HCT116 (cell line): ENCODE measurements around the gene ATG3. TPM values are rescaled to one million over a fixed set of nuclear protein-coding genes. Genes with fewer than 3 reads are reported as not detected.

Source experiments
- ATAC-seq: fragments of 200-7000 bp; cut with Tn5 transposase; 2 replicates; pipeline ENCODE4 v1.9.1; 2020; ENCODE audit warnings: mild to moderate bottlenecking, moderate library complexity
- BruUV-seq: library from RNA; stranded (reverse); fragments of 400-500 nt; replicated peaks from 2 replicates; lab custom pipeline; 2021; lab: Mats Ljungman, UMichigan
- CTCF ChIA-PET: fragments of 300-600 bp; sonication (Branson Sonifier 250); formaldehyde crosslinking; loops from one replicate; lab custom pipeline; 2021; ENCODE audit warnings: antibody characterized with exemption; lab: Charles Lee
- POLR2A ChIA-PET: fragments of 300-600, 350-600 bp; sonication (Branson Sonifier 250); formaldehyde crosslinking; loops from one replicate; lab custom pipeline; 2021; ENCODE audit warnings: antibody characterized with exemption; lab: Charles Lee
- RAD21 ChIA-PET, 2 experiments: fragments of 300-600 bp; sonication (Branson Sonifier 250); formaldehyde crosslinking; loops; one replicate each; lab custom pipeline; 2023; ENCODE audit warnings: low total read pairs in 2 of 2; ENCODE audit not compliant: uncharacterized antibody in 2 of 2, unreplicated experiment in 2 of 2, low non-redundant PET in 1 of 2; lab: Charles Lee
- DNase-seq: peaks from one replicate; pipeline ENCODE4 v3.0.0-alpha.2; 2010; ENCODE audit warnings: low read depth, low spot score
- H2AFZ ChIP-seq: fragments of 200-600 bp; shearing (Covaris generic), sonication (generic); 2 replicates; pipeline ENCODE4 v1.6.1; 2017; ENCODE audit warnings: low read depth, mixed run types, mixed read lengths, antibody characterized with exemption, low read length; ENCODE audit not compliant: poor library complexity, severe bottlenecking
- H3K27ac ChIP-seq: 2 replicates; pipeline ENCODE4 v1.5.1; 2012; ENCODE audit warnings: low read depth, low read length
- H3K27me3 ChIP-seq: fragments of 200-600 bp; sonication (generic); 2 replicates; pipeline ENCODE4 v1.6.1; 2016; ENCODE audit warnings: mixed run types, low read length, mixed read lengths; ENCODE audit not compliant: insufficient read depth
- H3K36me3 ChIP-seq, 2 experiments: fragments of 200-500 bp in 1 of 2; fragments of 200-600 bp in 1 of 2; sonication (Bioruptor generic) in 1 of 2; sonication (generic) in 1 of 2; 2 replicates each; pipeline versions ENCODE4 v1.5.1 to v1.6.1; 2014 to 2016; ENCODE audit warnings: low read length in 2 of 2, inconsistent platforms in 1 of 2, mixed read lengths in 1 of 2, mixed run types in 1 of 2; ENCODE audit not compliant: insufficient read depth in 2 of 2, control insufficient read depth in 1 of 2
- H3K4me1 ChIP-seq, 2 experiments: fragments of 200-600 bp in 1 of 2; sonication (generic) in 1 of 2; 2 replicates each; pipeline versions ENCODE4 v1.5.1 to v1.6.1; 2012 to 2017; ENCODE audit warnings: low read length in 2 of 2, inconsistent platforms in 1 of 2, mild to moderate bottlenecking in 1 of 2, mixed read lengths in 1 of 2, mixed run types in 1 of 2, moderate library complexity in 1 of 2; ENCODE audit not compliant: insufficient read depth in 2 of 2, control insufficient read depth in 1 of 2
- H3K4me2 ChIP-seq: fragments of 200-600 bp; sonication (generic); 2 replicates; pipeline ENCODE4 v1.6.1; 2017; ENCODE audit warnings: mixed run types, low read length, mixed read lengths
- H3K4me3 ChIP-seq, 2 experiments: fragments of 200-600 bp in 1 of 2; sonication (generic) in 1 of 2; replicated peaks in 1 of 2; 2 replicates each; pipeline ENCODE4 v1.5.1; 2011 to 2016; ENCODE audit warnings: low read length in 2 of 2, control low read depth in 1 of 2, low read depth in 1 of 2, mild to moderate bottlenecking in 1 of 2, mixed read lengths in 1 of 2, mixed run types in 1 of 2
- H3K79me2 ChIP-seq: fragments of 200-600 bp; sonication (generic); 2 replicates; pipeline ENCODE4 v1.6.1; 2017; ENCODE audit warnings: mild to moderate bottlenecking, mixed run types, low read length, moderate library complexity, mixed read lengths; ENCODE audit not compliant: insufficient read depth
- H3K9ac ChIP-seq: fragments of 200-600 bp; sonication (generic); 2 replicates; pipeline ENCODE4 v1.6.1; 2016; ENCODE audit warnings: low read length, mixed read lengths
- H3K9me2 ChIP-seq: fragments of 200-600 bp; sonication (generic), shearing (Covaris generic); 2 replicates; pipeline ENCODE4 v1.6.1; 2017; ENCODE audit warnings: mixed run types, mild to moderate bottlenecking, moderate library complexity; ENCODE audit not compliant: insufficient read depth
- H3K9me3 ChIP-seq, 2 experiments: fragments of 200-500 bp in 1 of 2; fragments of 200-600 bp in 1 of 2; sonication (Bioruptor generic) in 1 of 2; sonication (generic) in 1 of 2; 2 replicates each; pipeline ENCODE4 v1.6.1; 2014 to 2017; ENCODE audit warnings: low read length in 2 of 2, mixed read lengths in 2 of 2, inconsistent platforms in 1 of 2, low read depth in 1 of 2, mild to moderate bottlenecking in 1 of 2, mixed run types in 1 of 2, moderate library complexity in 1 of 2; ENCODE audit not compliant: control insufficient read depth in 1 of 2, insufficient read depth in 1 of 2
- H4K20me1 ChIP-seq: fragments of 200-600 bp; sonication (generic), shearing (Covaris generic); 2 replicates; pipeline ENCODE4 v1.6.1; 2017; ENCODE audit warnings: mixed run types, mild to moderate bottlenecking, moderate library complexity; ENCODE audit not compliant: insufficient read depth
- ATF3 ChIP-seq: IDR thresholded peaks from 2 replicates; pipeline ENCODE4 v1.6.1; 2012
- CBX3 ChIP-seq: IDR thresholded peaks from 2 replicates; pipeline ENCODE4 v1.6.1; 2012; ENCODE audit warnings: low read depth
- CTCF ChIP-seq, 3 experiments: fragments of 200-600 bp in 1 of 3; sonication (generic) in 1 of 3; IDR thresholded peaks in 2 of 3; conservative IDR thresholded peaks in 1 of 3; 2 replicates each; pipeline ENCODE4 v1.5.1; 2012 to 2017; ENCODE audit warnings: low read depth in 2 of 3, low read length in 2 of 3, antibody characterized with exemption in 1 of 3, borderline replicate concordance in 1 of 3, control low read depth in 1 of 3, mild to moderate bottlenecking in 1 of 3, mixed read lengths in 1 of 3, mixed run types in 1 of 3, moderate library complexity in 1 of 3; ENCODE audit not compliant: insufficient read depth in 1 of 3
- EGR1 ChIP-seq: IDR thresholded peaks from 2 replicates; pipeline ENCODE4 v1.6.1; 2012; ENCODE audit warnings: low read depth
- ELF1 ChIP-seq: IDR thresholded peaks from 2 replicates; pipeline ENCODE4 v1.6.1; 2012; ENCODE audit warnings: low read depth, borderline replicate concordance
- EZH2phosphoT487 ChIP-seq: fragments of 200-600 bp; IDR thresholded peaks from 2 replicates; pipeline ENCODE4 v1.6.1; 2018; ENCODE audit warnings: antibody characterized with exemption, borderline replicate concordance
- FOSL1 ChIP-seq: IDR thresholded peaks from 2 replicates; pipeline ENCODE4 v1.6.1; 2012; ENCODE audit warnings: low read depth
- MAX ChIP-seq: IDR thresholded peaks from 2 replicates; pipeline ENCODE4 v1.6.1; 2012
- POLR2AphosphoS5 ChIP-seq: IDR thresholded peaks from 2 replicates; pipeline ENCODE4 v1.6.1; 2011; ENCODE audit warnings: mild to moderate bottlenecking, low read depth, low read length, moderate library complexity
- RAD21 ChIP-seq: IDR thresholded peaks from 2 replicates; pipeline ENCODE4 v1.6.1; 2012; ENCODE audit warnings: low read depth, mild to moderate bottlenecking
- REST ChIP-seq: IDR thresholded peaks from 2 replicates; pipeline ENCODE4 v1.6.1; 2012; ENCODE audit warnings: low read depth
- SP1 ChIP-seq: IDR thresholded peaks from 2 replicates; pipeline ENCODE4 v1.6.1; 2012; ENCODE audit warnings: low read depth
- SRF ChIP-seq: IDR thresholded peaks from 2 replicates; pipeline ENCODE4 v1.6.1; 2012; ENCODE audit warnings: low read depth
- YY1 ChIP-seq: IDR thresholded peaks from 2 replicates; pipeline ENCODE4 v1.6.1; 2011; ENCODE audit warnings: low read length, low read depth, moderate library complexity, mild to moderate bottlenecking; ENCODE audit not compliant: insufficient replicate concordance; ENCODE audit errors: extremely low read depth
- ZNF274 ChIP-seq: fragments of 200-500 bp; sonication (Bioruptor generic); IDR thresholded peaks from 2 replicates; pipeline ENCODE4 v1.6.1; 2014; ENCODE audit warnings: mild to moderate bottlenecking, low read depth, low read length, inconsistent platforms
- intact Hi-C: fragments of 100-400 bp; cut with micrococcal nuclease; formaldehyde crosslinking; loops from 2 replicates; pipeline ENCODE4 v1.10.0; 2022
- total RNA-seq: library from RNA; stranded (reverse); gene quantifications from one replicate; pipeline ENCODE4 v1.2.1, GENCODE V29; 2021; ENCODE audit not compliant: unreplicated experiment

Gene ATG3
- total RNA-seq, 1 experiment from 2014 or later, result 56.4 TPM

GRCh38 chr3:112557976-112558375, 3.8 kb downstream of the ATG3 start:
- ChIA-PET CTCF (no interaction called here), POLR2A (no interaction called here), RAD21 (no interaction called here)
- Histone ChIP-seq H3K4me2 (no peak overlapping the region), H4K20me1 (no peaks in the 10 kb centered on the region), H3K9ac (no peak overlapping the region), H3K27me3 (no peaks in the 10 kb centered on the region), H3K9me2 (no peaks in the 10 kb centered on the region), H3K4me3 (no peak overlapping the region), H3K79me2 (peaks cover 70% of the 10 kb centered on the region), H2AFZ (no peak overlapping the region), H3K4me1 (peaks cover 8 to 9% of the 10 kb centered on the region in 2 experiments; a peak in 3 of 4 replicates), H3K9me3 (no peaks in the 10 kb centered on the region), H3K36me3 (no peaks in the 10 kb centered on the region), H3K27ac (no peak overlapping the region)
- intact Hi-C loops, result loop anchor here (1.0 kb wide), 1 partner anchor 18 kb away; no protein-coding TSS in a partner anchor
- no peak for TF ChIP-seq ELF1
- no peak for TF ChIP-seq RAD21
- no peak for TF ChIP-seq CTCF (IDR thresholded peaks at IDR 0.05 in 2 of 3, conservative IDR thresholded peaks at IDR 0.05 in 1 of 3; ENCODE audit: borderline replicate concordance in 1 of 3, insufficient read depth in 1 of 3, low read depth in 2 of 3, low read length in 2 of 3)
- no peak for TF ChIP-seq ZNF274
- no peak for TF ChIP-seq MAX
- TF ChIP-seq POLR2AphosphoS5, result no peak
- TF ChIP-seq REST, result no peak
- no peak for TF ChIP-seq ATF3
- no peak for TF ChIP-seq SRF
- TF ChIP-seq FOSL1, result no peak
- TF ChIP-seq EGR1, result no peak
- no peak for TF ChIP-seq SP1
- TF ChIP-seq EZH2phosphoT487, result no peak
- TF ChIP-seq CBX3, result no peak
- TF ChIP-seq YY1, result no peak
- no peak for DNase-seq
- ATAC-seq, result no peak
- BruUV-seq, result no TSS peak
